NCI-H187 treated with DMSO at 0.1 percent for 48 hours (cell line): ENCODE data around the gene FNBP1.

Experiments used
- DNase-seq: peaks from one replicate; lab custom pipeline; 2025; lab: John Stamatoyannopoulos, UW

Gene FNBP1

GRCh38 chr9:130042885-130043653, at the start of gene FNBP1:
Gene FNBP1 (minus strand): TSS chr9:130043189. CDS start chr9:130042975, 214 bp downstream.
- DNase-seq: no peak

DNA sequence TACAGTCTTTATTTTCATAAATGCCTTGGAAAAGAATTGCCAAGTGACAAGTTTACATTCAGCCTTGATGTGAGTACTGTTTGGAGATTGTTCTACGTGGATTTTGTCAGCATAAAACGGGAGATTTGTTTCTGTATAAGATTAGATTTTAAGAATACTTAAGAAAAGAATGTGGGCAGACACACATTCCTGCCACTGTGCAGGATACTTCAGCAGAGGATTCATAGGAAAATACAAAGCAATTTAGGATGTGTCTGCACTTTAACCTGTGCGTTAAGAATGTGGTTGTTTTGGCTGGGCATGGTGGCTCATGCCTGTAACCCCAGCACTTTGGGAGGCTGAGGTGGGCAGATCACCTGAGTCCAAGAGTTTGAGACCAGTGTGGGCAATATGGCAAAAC, 47.9 kb upstream of the FNBP1 start:
- DNase-seq: no peak

DNA sequence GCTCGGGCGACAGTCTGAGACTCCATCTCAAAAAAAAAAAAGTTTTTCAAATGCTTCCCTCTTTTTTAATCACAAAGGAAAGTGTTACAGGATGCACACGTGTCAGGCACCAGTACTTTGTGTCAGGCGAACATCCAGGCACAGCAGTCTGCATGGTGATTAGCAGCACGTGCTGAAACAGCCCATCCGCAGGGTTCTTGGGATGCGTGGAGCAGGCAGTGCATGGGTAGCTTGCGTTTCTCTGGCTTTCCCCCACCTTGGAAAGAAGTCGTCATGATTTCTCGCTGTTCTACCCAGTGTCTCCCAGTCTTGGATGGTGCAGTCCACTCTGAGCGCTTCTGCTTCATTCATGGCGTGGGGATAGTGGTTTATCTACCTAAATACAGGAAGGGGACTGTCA, 46.2 kb upstream of the FNBP1 start:
- no peak for DNase-seq

DNA sequence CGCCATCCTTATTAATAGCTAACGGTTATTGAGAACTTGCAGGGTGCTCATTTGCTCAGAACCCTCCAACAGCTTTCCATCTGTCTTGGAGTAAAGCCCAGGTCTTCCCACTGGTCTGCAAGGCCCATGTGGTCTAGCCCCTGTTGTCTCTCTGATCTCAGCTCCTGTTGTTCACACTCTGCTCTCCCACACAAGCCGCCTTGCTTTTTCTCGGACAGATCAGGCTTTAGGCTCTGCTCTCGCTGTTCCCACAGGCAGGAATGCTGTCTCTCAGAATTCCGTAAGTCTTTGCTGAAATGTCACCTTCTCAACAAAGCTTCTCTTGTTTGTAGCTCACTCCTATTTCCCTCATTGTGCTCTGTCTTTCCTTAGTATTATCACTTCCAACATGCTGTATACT, 45.1 kb upstream of the FNBP1 start:
- DNase-seq: no peak

DNA sequence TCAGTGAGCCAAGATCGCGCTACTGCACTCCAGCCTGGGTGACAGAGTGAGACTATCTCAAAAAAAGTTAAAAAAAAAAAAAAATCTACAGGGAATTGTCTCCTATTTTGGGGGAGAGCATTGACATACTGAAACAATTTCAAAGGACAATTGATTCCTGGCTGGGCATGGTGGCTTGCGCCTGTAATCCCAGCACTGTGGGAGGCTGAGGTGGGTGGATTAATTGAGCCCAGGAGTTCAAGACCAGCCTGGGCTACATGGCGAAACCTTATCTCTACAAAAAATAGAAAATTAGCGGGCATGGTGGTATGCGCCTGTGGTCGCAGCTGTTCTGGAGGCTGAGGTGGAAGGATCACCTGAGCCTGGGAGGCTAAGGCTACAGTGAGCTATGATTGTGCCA, 41.3 kb upstream of the FNBP1 start:
- no peak for DNase-seq

- DNase-seq: no peak
These were observed 35.6 kb upstream of the FNBP1 start for GRCh38 chr9:130078547-130078946.

DNA sequence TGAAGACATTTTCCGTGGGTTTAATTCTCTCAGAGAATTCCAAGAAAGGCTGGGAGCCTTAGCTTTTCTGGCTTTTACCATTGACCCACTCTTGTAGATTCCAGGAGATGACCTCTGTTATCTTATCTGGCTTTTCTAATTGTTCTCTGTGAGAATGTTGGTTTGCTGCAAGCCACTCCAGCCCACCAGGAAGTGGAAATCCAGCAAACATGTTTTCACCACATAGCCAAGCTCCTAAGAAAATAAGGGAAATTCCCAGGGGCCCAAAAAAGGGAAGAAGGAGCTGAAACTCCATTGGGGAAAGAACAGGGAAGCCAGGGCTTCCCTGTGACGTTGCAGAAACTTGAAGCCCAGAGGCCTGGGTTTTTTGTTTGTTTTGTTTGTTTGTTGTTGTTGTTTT, 30.4 kb upstream of the FNBP1 start:
- DNase-seq: no peak

DNA sequence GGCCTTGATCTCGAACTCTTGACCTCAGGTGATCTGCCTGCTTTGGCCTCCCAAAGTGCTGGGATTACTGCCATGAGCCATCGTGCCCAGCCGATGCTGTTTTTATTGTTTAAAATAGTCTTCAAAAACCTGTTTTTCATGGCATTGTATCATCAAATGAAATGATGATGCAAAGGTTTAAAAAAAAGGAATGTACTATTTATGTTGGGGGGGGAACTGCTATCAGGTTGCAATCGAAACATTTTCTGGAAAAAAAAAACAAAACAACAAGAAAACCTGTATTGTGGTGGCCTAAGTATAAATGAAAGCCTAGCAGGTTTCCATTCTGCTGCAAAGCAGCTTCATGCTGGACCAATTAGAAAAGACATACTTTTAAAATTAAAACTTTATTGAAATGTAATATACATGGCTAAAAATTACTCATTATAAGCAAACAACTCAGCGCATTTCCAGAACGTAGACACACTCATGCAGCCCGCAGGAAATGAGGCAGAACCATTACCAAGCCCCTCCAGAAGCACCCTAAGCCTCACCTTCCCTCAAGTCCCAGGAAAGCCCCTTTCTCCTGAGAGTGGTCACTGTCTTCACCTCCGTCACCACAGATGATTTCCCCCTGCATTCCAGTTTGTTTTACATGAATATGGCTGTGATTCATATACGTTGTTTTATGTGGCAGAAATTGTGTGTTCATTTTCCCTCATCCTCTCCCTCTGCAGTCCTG, 29.7 kb upstream of the FNBP1 start:
- DNase-seq: no peak

DNA sequence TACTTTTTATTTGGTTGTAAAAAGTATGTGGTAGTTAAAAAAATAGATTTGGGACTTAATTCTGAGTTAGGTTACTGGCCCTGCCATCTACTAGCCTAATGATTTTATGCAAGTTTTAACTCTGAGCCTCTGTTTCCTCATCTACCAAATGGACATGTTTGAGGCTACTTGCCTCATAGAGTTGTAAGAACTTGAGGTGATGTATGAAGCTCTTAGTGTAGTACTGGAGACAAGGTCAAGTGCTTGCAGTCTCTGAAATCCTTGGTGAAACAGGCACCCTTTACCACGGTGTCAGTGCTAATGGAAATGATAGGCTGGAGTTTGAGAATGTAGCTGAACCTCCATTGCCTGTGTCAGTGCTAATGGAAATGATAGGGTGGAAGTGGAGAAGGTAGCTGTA, 26.1 kb upstream of the FNBP1 start:
- no peak for DNase-seq

GRCh38 chr9:130064621-130065020, 21.6 kb upstream of the FNBP1 start:
- DNase-seq: no peak

DNA sequence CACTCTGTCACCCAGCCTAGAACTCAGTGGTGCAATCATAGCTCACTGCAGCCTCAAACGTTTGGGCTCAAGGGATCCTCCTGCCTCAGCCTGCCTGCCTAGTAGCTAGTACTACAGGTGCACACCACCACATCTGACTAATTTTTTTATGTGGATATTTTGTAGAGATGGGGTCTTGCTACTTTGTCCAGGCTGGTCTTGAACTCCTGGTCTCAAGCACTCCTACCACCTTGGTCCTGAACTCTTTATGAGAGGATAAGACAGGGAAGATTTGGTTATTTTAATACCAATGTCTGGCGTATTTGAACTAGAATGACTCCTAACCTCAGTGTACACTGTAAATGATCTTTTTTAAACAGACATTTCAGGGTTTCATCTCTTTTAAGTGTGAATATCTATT, 19.8 kb upstream of the FNBP1 start:
- no peak for DNase-seq

DNA sequence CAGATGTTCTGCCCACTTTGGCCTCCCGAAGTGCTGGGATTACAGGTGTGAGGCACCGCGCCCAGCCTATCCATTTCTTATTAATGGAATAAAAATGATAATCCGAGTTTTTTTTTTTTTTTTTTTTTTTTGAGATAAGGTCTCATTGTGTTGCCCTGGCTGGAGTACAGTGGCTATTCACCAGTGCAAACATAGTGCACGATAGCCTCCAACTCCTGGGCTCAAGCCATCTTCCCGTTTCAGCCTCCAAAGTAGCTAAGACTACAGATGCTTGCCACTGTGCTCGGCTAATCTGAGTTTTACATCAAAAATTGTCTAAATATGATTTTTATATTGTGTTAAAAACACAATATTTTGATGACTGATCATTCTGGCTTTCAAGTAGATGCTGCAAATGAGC, 17.3 kb upstream of the FNBP1 start:
- DNase-seq: no peak

GRCh38 chr9:130058887-130059286, 15.9 kb upstream of the FNBP1 start:
- DNase-seq: no peak

GRCh38 chr9:130058154-130058553, 15.2 kb upstream of the FNBP1 start:
- DNase-seq: no peak

- no peak for DNase-seq
These were observed 11.8 kb upstream of the FNBP1 start for GRCh38 chr9:130054820-130055219.

- DNase-seq: no peak
These were observed 11.4 kb upstream of the FNBP1 start for GRCh38 chr9:130054325-130054786.

GRCh38 chr9:130053504-130054324, 10.7 kb upstream of the FNBP1 start, which contains the start of gene GPR107:
Gene GPR107 (plus strand): TSS chr9:130053906. CDS start chr9:130053933, 27 bp downstream.
- DNase-seq: no peak

DNA sequence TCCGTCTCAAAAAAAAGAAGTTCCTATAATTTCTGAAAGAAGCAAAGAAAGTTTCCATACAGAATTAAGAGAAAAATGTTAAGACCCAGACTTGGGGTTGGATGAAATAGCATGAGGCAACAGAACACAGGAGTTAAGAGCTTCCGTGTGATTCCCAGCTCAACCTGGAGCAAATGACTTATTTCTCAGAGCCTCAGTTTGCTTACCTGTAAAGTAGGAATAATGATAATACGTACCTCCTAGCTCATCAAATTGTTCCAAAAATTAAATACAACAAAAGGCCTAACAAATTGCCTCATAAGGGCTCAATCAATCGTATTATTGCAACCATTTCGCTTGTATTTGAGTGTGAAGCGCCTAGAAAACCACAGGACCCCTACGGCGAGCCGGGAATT, 10.1 kb upstream of the FNBP1 start:
- DNase-seq: no peak

DNA sequence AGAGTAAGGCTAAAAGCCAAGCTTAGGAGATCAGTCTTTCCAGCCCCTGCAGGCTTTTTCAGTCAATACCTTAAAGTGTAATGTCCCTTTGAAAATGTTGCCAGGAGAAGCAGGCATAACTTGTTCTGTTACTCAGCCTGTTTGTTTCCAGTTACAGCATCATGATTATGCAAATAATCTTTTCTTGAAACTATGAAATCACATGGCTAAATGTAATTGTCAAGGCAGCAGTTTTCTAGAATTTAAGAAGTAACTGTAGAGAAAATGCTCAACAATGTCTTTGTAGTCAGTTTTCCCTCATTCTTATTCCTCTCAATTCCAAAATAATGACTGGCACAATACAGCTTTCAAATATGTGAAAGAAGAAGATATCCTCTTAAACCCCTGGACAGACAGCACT, 8.9 kb upstream of the FNBP1 start:
- no peak for DNase-seq

- no peak for DNase-seq
These were observed 7.5 kb upstream of the FNBP1 start for GRCh38 chr9:130050462-130050861.

DNA sequence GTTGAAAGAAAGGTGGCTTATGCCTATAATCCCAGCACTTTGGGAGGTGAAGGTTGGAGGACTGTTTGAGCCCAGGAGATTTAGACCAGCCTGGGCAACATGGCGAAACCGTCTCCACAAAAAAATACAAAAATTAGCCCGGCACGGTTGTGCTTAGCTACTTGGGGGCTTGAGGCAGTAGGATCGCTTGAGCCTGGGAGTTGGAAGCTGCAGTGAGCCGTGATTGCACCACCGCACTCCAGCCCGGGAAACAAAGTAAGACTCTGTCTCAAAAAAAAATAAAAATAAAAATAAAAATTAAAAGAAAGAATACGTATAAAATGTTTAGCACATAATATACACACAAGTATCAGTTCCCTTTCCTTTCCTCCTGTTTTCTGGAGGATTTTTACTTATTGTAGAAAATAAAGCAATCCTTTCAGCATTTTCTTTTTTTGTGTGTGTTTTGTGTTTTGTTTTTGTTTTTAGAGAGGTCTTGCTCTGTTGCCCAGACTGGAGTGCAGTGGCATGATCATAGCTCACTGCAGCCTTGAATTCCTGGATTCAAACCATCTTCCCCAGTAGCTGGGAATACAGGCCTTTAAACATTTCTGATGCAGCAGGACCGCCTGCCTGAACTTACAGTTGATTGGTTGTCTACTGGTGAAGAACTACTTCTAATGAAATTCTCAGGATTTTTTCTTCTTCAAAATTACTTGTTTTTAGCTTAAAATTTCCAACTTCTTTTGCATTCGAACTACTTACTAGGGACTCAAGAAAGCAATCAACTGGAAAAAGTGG, 6.6 kb upstream of the FNBP1 start:
- DNase-seq: no peak
